Myocyte (in vitro differentiated cells): ENCODE data around the gene ITGB5. TPM values are rescaled to one million over a fixed set of nuclear protein-coding genes. Genes with fewer than 3 reads are reported as not detected.
A peak's percentile ranks its signal among the peaks of the same experiment; 100 is the strongest.

ENCODE experiments used
- DNase-seq: peaks from one replicate; pipeline ENCODE4 v3.0.0-alpha.2; 2012; ENCODE audit warnings: low read depth
- total RNA-seq: library from RNA; depleted of rRNA; stranded (reverse); fragments of >200 nt; gene quantifications from 2 replicates; pipeline ENCODE4 v1.2.3, GENCODE V29; 2014

Gene ITGB5
- total RNA-seq, 1 donor from 2014 or later, result 203 TPM

DNA sequence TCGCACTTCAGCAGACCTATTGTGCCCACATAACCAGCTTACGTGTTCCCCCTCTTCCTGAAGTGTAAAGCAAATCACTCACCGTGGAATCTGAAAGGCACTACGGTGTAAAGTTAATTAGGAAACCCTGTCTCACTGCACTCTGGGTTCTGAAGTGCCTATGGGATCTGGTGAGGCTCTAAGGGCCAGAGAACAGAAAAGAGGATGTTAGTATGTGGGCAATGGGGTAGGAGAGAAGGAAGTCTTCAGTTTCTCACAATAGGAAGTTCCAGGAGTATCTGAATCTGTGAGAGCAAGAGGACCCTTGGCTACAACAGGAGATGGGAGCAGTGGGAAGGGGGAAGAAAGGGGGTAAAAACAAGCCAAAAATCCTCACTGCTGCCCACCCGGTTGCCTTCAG, 71.4 kb downstream of the ITGB5 start:
- DNase-seq, result no peak

DNA sequence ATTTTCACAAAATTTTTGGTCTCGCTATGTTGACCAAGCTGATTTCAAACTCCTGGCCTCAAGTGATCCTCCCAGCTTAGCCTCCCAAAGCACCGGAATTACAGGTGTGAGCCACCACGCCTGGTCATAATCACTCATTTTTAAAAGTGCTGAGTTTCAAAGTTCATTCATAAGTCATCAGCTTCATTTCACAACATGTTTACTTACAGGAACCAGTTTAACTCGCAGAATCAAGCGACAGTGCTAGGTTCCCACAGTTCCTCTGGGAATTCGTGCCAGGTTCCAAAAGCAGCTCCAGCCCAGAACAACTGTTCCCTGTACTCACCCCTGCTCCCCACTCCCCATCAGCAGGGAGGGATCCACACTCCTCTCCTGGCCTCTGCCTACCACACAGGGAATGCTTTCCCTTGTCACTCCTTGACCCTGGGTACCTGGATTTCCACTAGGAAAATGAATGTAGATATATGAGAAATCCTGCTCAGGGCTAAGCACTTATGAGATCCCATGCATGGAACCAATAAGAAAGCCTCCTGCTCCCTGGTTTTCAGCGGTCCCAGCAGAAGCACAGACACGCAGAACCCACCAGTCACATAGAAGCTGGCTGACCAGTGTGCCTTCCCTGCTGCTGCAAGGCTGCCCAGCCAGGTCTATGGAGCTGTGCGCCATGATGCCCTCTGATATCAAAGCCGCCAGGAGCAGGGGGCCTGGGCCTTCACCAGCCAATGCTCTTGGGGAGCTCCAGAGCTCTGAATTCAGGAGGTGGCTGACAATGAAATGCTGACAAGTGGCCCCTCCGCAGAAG, 72.3 kb downstream of the ITGB5 start:
- DNase-seq, result peak; percentile 72

DNA sequence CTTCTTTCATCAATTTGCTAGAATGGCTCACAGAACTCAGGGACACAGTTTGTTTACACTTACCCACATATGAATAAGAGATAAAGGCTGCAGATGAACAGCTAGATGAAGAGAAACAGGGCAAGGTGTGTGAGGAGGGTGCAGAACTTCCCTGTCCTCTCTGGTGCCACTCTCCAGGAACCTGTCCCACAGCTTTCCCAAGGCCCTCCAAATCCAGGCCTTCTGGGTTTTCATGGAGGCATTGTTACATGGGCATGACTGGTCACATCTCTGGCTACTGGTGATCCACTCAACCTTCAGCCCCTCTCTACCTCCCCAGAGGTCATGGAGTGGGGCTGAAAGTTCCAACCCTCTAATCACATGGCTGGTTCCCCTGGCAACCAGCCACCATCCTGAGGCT, 73.6 kb downstream of the ITGB5 start:
- DNase-seq, result no peak

DNA sequence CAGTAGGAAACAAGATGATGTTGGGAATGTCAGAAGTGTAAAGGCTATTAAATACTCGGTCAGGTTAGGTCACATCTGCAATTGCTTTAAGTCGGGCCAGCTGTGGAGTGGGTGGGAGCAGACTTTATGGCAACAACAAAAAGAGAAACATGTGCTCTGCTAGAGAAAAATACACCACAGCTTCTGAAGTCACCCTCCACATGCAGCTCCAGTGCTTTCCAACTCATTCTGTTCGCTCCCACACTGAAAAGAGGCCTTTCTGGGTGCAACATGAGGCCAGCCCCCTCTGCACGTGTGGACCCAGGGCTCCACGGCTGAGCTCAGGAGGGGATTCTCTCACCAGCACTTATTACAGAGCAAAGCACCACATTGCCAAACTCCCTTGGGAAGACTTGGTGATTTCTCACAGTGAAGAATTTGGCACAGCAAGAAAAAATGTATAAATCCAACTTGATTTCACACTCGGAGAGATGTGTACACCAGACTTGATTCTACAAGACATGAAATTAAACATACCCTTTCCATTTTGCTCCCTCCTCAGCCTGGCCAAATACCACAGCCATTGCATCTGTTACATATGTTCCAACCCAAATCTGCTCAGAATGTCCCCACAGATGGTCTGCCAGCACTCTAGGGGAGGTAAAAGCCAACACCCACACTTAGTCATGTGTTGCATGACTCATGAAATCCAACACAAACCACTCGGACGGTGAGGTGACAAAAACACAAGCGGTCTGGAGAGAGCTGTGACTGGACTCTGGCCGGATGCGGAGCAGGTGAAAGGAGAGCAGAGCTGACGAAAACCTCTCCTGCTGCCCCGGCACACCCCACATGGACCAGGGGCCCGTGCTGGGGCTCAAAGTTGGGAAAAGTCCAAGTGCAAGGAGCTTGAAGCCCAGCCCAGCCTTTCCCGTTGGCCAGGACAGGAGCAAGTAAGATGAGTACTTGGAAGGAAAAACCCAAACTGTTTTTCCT, 74.6 kb downstream of the ITGB5 start:
- peak; percentile 98 for DNase-seq

DNA sequence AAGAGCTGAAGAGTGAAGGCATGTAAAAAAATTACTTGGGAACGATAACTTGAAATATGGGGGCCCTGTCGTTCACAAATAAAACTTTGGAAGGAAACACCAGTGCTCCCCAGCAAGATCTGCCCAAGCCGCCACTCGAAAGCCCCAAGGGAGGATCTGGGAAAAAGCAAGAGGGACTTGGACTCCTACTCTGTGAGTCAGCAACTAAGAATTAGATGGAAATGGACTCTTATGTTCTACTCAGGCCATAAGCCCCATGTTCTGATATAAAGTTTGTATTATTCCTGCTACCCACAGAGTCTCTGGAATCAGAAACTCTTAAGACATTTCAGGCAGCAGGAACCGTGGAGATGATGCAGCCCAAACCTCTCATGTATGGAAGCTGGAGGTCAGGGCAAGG, 75.7 kb downstream of the ITGB5 start:
- DNase-seq, result peak; percentile 53

DNA sequence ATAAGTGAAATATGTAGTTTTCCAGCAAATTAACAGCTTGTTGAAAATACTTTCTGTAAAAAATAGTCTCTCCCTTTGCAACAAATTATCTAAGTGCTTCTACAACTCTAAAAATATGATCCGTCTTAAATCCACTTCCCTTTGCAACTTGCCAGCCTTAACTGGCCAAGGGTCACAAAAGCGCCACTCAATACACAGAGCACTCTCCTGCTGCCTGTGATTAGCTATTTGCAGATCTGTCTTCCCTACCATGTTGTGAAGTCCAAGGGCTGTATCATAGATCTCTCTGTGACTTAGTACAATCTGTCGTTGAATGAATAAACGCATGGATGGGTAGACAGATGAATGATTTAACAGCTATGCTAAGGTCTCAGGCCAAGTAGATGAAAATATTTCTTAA, 76.2 kb downstream of the ITGB5 start:
- no peak for DNase-seq

DNA sequence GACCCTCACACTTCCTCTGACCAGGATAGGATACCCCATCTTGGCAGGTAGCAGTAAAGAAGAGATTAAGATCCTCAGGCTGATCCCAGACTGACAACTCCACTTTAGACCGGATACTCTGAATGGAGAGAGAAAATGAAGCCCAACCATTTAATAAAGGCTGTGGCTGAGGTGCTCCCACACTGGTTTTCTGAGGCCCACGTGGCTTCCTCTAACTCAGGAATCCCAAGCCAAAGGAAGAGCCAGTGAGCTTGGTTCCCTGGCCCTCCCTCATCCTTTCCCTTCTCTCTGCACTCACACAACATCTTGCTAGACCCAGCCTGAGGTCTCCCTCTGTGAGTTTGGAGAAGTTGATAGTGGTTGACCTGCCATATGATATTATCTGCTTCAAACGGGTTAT, 78.1 kb downstream of the ITGB5 start:
- DNase-seq, result no peak

DNA sequence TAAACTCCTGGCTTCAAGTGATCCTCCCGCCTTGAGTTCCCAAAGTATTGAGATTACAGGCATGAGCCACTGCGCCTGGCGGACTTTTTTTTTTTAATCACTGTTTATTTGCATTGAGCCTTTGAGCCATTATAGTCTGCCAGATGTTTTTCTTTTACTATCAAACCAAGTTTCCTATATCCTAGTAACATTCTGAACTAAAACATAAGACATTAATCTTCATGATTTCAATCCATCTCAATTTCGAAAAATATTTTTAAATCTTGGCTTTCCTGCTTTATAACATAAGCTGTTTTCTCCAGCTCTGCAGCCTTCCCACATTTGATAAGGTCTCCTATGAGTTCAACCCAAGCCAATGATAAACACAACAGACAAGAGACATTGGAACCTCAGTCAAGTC, 81.5 kb downstream of the ITGB5 start:
- no peak for DNase-seq

DNA sequence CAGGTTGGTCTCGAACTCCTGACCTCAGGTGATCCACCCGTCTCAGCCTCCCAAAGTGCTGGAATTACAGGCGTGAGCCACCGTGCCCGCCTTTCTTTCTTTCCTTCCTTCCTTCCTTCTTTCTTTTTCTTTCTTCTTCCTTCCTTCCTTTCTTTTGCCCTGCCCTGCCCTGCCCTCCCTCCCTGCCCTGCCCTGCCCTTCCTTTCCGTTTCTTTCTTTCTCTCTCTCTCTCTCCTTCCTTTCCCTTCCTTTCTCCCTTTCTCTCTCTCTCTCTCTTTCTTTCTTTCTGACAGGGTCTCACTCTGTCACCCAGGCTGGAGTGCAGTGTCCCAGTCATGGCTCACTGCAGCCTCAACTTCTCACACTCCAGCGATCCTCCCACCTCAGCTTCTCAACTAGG, 82.3 kb downstream of the ITGB5 start:
- DNase-seq, result no peak

DNA sequence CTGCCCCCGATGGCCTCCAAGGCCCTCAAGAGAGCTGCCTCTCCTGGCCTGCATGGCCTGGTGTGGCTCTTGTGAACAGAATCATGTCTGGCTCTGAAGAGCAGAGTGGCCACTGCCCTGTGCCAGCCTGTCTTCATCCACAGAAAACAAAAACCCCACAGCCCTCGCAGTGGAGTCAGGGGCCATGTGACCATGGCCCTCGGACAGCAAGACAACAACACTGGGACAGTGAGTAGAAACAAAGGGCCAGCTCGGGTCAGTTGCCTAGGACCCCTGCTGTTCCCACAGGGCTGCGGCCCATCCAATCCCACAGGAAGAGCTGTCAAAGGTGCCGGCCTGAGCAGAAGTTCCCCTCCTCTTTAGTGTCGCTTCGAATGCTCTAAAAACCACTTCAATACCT, 84.5 kb downstream of the ITGB5 start:
- DNase-seq, result no peak

DNA sequence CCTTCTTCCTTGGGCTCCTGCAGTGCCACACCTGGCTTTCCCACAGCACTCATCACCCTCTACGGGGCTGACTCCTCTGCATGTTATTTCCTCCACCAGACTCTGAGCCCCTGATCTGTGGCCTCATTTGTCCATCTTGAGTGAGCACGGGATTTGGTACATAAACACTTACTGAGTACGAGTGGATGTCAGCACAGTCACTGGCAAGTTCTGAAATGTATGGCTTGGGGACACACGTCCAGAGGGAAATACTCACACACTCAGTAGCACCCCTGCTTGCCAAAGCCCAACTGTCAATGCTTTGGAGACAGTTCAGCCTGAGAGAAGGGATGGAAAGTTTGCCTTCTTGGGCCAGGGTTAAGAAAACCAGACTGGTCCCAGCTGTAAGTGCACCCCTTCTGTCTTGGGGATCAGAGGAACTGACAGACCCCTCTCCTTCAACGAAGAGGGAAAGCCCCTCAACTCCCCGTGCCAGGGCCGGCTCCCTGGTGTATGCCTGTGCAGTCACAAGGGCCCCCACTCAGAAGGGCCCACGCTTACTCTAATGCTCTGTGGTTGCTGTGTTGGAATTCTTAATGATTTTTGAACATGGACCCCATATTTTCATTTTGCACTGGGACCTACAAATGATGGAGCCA, 85.0 kb downstream of the ITGB5 start:
- no peak for DNase-seq

DNA sequence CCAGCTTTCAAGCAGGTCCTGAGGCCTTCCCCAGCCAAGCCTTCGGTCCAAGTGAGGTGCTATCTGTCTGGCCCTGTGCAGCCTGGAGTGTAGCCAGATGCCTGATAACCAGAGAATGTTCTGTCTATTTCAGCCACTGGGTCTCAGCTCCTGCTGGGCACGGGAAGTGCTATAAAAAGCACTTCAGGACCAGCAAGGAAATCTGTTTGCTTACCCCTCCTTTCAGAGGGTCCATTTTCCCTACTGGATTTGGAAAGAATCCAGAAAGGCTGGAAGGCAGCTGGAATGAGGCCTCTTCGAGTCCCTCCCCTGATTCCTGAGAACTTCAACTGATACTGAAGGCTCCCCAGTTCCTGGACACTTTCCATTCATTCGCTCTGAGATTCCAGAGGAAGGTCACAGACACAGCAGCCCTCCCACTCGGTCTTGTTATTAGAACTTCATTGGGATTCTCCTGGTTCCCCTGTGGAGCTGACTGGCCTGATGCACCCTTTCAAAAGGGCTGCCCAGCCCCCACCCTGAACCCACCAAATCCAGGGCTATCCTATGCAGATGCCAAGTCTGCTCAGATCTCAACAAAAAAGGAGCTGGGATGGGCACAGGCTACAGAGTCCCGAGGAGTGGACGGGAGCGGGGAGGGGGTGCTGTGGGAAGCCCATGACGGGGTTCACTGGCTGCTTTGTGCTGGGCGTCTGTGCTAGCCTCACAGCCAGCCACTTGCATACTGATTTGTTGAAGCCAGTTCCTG, 86.5 kb downstream of the ITGB5 start:
- DNase-seq, result peak; percentile 89

DNA sequence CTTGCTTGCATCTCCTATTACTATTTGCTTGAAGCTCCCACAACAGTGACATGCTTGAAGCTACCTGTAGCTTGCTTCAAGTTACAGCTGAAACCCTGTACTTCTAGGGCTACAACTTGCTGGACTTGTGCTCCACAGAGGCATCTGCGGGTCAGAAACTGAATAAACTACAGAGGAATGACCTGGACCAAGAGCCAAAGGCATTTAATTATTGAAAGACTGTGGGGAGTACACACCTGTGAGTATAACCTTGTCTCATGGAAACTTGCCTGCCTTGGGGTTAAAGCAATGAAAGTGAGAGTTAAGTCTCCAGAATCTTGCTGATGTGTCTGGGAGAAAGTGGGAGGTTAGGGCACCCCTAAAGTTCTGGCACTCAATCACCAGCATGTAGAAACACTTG, 87.1 kb downstream of the ITGB5 start:
- no peak for DNase-seq

DNA sequence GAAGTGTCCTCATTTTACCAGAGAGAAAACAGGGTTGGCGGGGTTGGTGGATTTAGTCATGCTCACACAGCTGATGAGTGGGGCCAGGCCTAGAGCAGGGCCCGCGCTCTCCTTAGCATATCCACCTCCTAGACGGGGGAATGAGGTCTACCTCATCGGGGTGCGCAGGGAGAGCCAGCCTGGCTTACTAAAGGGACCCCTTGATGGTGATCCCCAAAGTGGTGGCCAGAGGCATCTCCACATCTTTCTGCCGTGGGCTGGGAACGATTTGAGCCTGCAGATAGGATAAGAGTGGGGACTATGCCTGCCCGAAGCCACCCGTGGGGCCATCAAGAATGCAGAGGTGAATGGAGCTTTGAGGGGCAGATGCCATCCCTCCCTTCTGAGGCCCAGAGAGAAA, 87.5 kb downstream of the ITGB5 start:
- DNase-seq, result no peak

DNA sequence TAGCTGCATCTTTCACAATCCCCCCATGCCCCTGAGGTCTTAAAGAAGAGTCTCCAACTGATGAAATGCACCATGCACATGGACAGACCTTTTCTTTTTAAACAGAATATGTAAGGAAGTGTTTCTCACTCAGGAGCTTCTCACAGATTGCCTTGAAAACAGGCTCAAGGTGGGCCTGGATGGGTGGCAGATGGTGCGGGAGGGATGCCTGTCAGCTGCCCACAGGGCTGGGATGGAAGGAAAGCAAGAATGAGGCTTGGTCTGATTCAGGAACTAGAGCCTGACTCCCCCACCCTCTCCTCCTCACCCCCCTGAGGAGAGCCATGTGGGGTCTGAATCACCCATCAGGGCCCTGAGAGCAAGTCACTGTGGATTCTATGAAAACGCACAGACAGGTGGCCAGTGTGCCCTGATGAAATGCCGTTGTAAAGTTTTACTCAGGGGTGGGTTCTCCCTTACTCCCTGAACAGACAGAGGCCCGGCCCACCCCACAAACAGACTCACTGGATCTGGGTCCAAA, 89.7 kb downstream of the ITGB5 start:
- no peak for DNase-seq

DNA sequence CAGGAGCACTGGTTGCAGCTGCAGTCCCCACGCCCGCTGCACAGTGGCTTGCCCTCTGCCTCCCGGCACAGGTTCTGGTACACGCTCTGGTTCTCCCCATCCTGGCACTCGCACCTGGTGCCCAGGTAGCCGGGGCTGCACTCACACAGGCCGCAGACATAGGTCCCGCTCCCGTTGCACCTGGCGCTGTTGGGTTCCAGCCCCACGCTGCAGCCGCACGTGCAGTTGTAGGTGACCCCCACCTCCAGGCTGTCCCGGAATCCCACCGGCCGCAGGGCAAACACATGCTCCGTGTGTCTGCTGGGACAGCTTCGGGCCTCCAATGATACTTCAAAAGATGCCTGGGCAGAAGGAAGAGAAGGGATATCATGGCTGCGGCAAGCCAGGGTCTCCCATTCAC, 90.7 kb downstream of the ITGB5 start:
- DNase-seq, result no peak

DNA sequence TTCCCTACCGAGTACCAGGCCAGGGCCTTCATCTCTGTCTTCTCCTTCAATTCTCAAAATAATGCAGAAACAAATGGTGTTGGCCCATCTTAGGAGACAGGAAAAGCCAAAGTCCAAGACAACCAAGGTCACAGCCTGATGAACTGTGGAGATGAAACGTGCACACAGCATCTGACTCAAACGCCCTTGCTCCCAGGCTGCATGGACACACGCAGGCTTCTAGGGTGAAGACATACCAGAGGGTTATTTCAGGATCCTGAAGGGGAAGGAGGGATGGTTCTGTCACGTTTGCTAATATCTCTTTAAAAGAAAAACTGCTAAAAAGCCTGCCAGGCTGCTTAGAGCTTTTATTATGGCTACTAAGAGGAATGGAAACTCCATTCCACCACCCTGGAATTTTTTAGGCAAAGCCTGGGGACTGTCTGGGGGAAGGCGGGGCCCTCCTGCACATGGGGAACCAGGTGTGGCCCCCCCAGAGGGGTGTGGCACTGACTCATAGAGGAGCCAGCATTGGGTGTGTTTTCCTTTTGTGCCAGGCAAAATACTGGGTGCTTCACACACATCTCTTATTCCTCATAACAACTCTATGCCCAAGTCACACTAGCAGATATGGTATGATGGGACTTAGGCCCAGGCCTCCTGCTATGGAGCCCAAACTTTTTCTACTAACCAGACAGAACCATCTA, 94.0 kb downstream of the ITGB5 start:
- peak; percentile 81 for DNase-seq

DNA sequence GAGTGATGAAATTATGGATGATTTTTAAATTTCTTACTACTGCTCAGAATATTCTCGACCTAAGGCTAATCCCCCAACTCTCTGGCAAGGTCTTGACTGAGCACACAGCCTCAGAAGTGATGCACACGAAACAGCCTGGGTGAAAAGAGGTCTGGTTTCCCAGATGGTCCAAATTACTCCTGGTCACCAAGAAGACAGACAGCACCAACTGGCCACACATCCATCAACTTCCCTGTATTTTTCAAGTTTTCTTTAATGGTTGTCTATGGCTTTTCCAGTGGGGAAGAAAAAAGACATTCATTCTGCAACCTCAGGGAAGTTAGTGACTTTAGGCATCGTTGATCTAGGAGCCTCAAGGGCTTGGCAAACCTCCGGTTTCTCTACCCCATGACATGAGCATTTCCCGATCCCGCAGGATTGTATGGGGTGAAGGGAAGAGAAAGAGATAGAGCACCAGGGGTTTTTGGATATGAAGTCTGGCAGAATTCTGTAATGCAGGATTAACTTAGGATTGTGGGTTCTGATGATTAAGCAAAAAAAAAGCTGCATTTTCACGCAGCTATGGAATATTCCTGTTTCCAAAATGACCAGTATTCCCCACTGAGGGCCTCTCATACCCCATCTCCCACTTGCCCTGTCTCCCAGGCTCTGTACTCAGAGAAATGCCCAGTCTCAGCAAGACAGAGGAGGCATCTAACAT, 94.7 kb downstream of the ITGB5 start:
- DNase-seq, result peak; percentile 95

DNA sequence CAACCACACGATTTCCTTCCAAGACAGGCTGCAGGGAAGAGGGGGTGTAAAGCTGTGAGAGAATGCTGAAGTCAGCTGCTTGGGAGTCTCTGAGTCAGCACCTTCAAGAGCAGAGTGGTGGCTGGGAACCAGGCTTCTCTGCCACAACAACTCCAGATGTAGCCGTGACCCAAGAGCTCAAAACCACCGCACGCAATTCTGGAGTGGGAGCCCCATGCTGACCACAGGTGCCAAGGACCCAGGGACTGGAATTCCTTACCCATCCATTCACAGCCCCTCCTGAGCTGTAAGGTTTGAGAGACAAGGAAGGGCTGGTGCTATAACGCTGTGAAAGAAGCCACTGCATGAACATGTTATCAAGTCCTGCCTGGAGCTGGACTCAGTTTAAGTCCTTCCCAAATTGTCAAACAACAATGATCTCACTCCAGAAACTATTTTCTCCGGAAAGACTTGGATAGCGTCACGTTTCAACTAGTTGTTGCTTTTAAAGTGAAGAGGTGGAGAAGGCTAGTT, 95.5 kb downstream of the ITGB5 start:
- DNase-seq, result peak; percentile 99
